Osteoblast (primary cell): ENCODE results near the gene USP50. TPM values are rescaled to one million over a fixed set of nuclear protein-coding genes. Genes with fewer than 3 reads are reported as not detected.
A peak's percentile ranks its signal among the peaks of the same experiment; 100 is the strongest.

ENCODE experiments used
- DNase-seq: peaks from one replicate; pipeline ENCODE4 v3.0.0; 2011; ENCODE audit warnings: low spot score, mixed read lengths; ENCODE audit not compliant: insufficient read length; ENCODE audit errors: missing footprints
- H2AFZ ChIP-seq: 2 replicates; pipeline ENCODE4 v1.6.0; 2011; ENCODE audit warnings: mild to moderate bottlenecking, low read length
- H3K27ac ChIP-seq: 2 replicates; pipeline ENCODE4 v1.5.1; 2011; ENCODE audit warnings: mild to moderate bottlenecking, low read depth, low read length, moderate library complexity
- H3K27me3 ChIP-seq: 2 replicates; pipeline ENCODE4 v1.6.0; 2012; ENCODE audit warnings: mild to moderate bottlenecking, control low read depth, inconsistent platforms, low read length, moderate library complexity; ENCODE audit not compliant: insufficient read depth
- H3K36me3 ChIP-seq: 2 replicates; pipeline ENCODE4 v1.5.1; 2011; ENCODE audit warnings: mild to moderate bottlenecking, low read length, control low read depth, moderate library complexity; ENCODE audit not compliant: insufficient read depth
- H3K4me1 ChIP-seq: 2 replicates; pipeline ENCODE4 v1.5.1; 2011; ENCODE audit warnings: mild to moderate bottlenecking, low read length, control low read depth, moderate library complexity; ENCODE audit not compliant: insufficient read depth
- H3K4me2 ChIP-seq: 2 replicates; pipeline ENCODE4 v1.6.0; 2011; ENCODE audit warnings: mild to moderate bottlenecking, low read length; ENCODE audit not compliant: insufficient read depth
- H3K4me3 ChIP-seq: fragments of 200-600 bp; sonication (generic); 3 replicates; pipeline ENCODE4 v1.5.1; 2012; ENCODE audit warnings: mild to moderate bottlenecking, low read length, inconsistent platforms; ENCODE audit not compliant: insufficient read depth
- H3K79me2 ChIP-seq: 2 replicates; pipeline ENCODE4 v1.6.0; 2012; ENCODE audit warnings: mild to moderate bottlenecking, low read length, control low read depth, inconsistent platforms; ENCODE audit not compliant: insufficient read depth
- H3K9me3 ChIP-seq: 2 replicates; pipeline ENCODE4 v1.5.1; 2011; ENCODE audit warnings: low read depth, low read length, control low read depth
- H4K20me1 ChIP-seq: 2 replicates; pipeline ENCODE4 v1.6.0; 2012; ENCODE audit warnings: mild to moderate bottlenecking, low read length, control low read depth; ENCODE audit not compliant: insufficient read depth
- CTCF ChIP-seq: IDR thresholded peaks from 2 replicates; pipeline ENCODE4 v1.5.1; 2011; ENCODE audit warnings: mild to moderate bottlenecking, low read depth, low read length, moderate library complexity; ENCODE audit errors: extremely low read depth
- total RNA-seq: library from RNA; depleted of rRNA; stranded (reverse); fragments of >200 nt; gene quantifications from 2 replicates; pipeline ENCODE4 v1.2.3, GENCODE V29; 2012

The USP50 gene
- total RNA-seq, 1 donor = 1.1 TPM

- H3K27ac ChIP-seq = no peak overlapping the region
- TF ChIP-seq CTCF = no peak
- DNase-seq = no peak
- no peak overlapping the region for H2AFZ ChIP-seq
- H3K79me2 ChIP-seq = no peaks in the 10 kb centered on the region
- no peaks in the 10 kb centered on the region for H3K9me3 ChIP-seq
- H3K4me3 ChIP-seq = no peak overlapping the region
- H3K4me1 ChIP-seq = no peaks in the 10 kb centered on the region
- H3K36me3 ChIP-seq = no peaks in the 10 kb centered on the region
- no peak overlapping the region for H3K4me2 ChIP-seq
- no peaks in the 10 kb centered on the region for H4K20me1 ChIP-seq
- no peaks in the 10 kb centered on the region for H3K27me3 ChIP-seq
Observed at GRCh38 chr15:50549326-50549725, 2.9 kb upstream of the USP50 start.

GRCh38 chr15:50544368-50544767, 2.1 kb downstream of the USP50 start:
- no peaks in the 10 kb centered on the region for H4K20me1 ChIP-seq
- no peak overlapping the region for H3K4me2 ChIP-seq
- no peak overlapping the region for H2AFZ ChIP-seq

GRCh38 chr15:50543556-50543955, 2.9 kb downstream of the USP50 start:
- Histone ChIP-seq H3K4me2 (no peak overlapping the region), H3K4me1 (peaks cover 10% of the 10 kb centered on the region)

More at GRCh38 chr15:50544368-50544767, 2.1 kb downstream of the USP50 start:
- Histone ChIP-seq H3K27ac (no peak overlapping the region), H3K27me3 (no peaks in the 10 kb centered on the region), H3K9me3 (no peaks in the 10 kb centered on the region), H3K36me3 (no peaks in the 10 kb centered on the region), H3K4me3 (no peak overlapping the region), H3K79me2 (no peaks in the 10 kb centered on the region), H3K4me1 (peaks cover 10% of the 10 kb centered on the region)
- TF ChIP-seq CTCF = no peak
- peak; percentile 11 for DNase-seq

GRCh38 chr15:50542887-50543210, 3.6 kb downstream of the USP50 start:
- Histone ChIP-seq H3K27ac (no peak overlapping the region), H3K4me2 (peak overlapping the region; percentile 46)

More at GRCh38 chr15:50543556-50543955, 2.9 kb downstream of the USP50 start:
- Histone ChIP-seq H3K4me3 (no peak overlapping the region), H3K9me3 (no peaks in the 10 kb centered on the region), H3K79me2 (no peaks in the 10 kb centered on the region), H2AFZ (no peak overlapping the region), H3K36me3 (no peaks in the 10 kb centered on the region), H3K27me3 (no peaks in the 10 kb centered on the region), H3K27ac (no peak overlapping the region), H4K20me1 (no peaks in the 10 kb centered on the region)
- DNase-seq = no peak
- no peak for TF ChIP-seq CTCF

More at GRCh38 chr15:50542887-50543210, 3.6 kb downstream of the USP50 start:
- Histone ChIP-seq H3K27me3 (no peaks in the 10 kb centered on the region), H3K9me3 (no peaks in the 10 kb centered on the region), H4K20me1 (no peaks in the 10 kb centered on the region), H3K79me2 (no peaks in the 10 kb centered on the region), H3K4me3 (no peak overlapping the region), H3K36me3 (no peaks in the 10 kb centered on the region), H2AFZ (no peak overlapping the region), H3K4me1 (peaks cover 10% of the 10 kb centered on the region)
- TF ChIP-seq CTCF = no peak
- no peak for DNase-seq
